T follicular helper cell (primary cell): ENCODE measurements around the gene ADAMTS20.

Experiments
- DNase-seq: peaks from one replicate; pipeline ENCODE4 v3.0.0-alpha.2; 2020; ENCODE audit warnings: low read depth

Gene ADAMTS20

GRCh38 chr12:43310596-43310995, 241.4 kb downstream of the ADAMTS20 start:
- no peak for DNase-seq

- DNase-seq = no peak
Measured at GRCh38 chr12:43309959-43310358, 242.0 kb downstream of the ADAMTS20 start.

- no peak for DNase-seq
Measured at GRCh38 chr12:43308776-43309175, 243.2 kb downstream of the ADAMTS20 start.

DNA sequence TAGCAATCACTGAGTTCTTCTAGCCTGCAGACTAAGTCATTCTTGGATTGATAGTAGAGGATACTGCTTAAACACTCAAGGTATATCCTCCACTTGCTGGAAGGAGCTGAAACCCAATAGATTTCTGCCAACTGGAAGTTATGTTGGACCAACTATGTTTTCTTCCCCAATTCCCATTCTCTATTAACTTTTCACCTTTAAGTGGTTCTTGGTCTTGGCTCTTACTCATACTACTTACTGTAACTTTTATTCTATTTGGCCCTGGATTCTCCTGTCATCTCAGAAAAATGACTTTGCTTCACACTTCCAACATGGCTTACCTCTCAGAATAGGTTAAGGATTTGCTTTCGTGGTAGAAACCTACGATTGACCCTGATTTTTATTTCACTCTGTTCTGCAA, 244.9 kb downstream of the ADAMTS20 start:
- no peak for DNase-seq

DNA sequence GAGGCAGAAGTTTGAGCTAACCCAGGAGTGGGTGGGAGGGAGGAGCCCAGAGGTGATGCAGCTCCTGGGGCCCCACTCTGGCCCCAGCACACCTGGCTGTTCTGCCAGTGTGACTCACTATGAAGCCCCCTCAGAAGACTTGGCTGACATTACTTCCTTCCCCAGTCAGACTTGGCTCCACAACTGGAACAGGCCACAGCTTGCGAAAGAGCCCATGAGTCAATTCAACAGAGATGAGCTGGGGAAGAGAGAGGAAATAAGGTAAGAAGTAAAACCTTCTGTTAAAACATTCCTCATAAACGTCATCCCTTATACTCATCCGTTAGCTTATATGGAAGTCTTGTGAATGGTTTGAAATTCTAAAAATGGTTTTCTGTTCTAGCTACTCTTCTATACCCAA, 245.9 kb downstream of the ADAMTS20 start:
- DNase-seq = no peak

DNA sequence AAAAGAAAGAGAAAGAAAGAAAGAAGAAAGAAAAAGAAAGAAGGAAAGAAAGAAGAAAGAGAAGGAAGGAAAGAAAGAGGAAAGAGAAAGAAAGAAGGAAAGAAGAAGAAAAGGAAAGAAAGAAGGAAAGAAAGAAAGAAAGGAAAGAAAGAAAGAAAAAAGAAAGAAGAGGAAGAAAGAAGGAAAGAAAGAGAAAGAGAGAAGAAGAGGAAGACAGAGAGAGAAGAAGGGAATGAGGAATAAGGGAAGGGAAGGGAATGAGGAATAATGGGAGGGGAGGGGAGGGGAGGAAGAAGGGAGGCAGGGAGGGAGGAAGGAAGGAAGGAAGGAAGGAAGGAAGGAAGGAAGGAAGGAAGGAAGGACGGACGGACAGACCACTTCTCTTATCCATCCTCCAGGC, 246.9 kb downstream of the ADAMTS20 start:
- no peak for DNase-seq
